SW 1271 (cell line): ENCODE results near the gene PRPF19.

ENCODE experiments used
- DNase-seq, 2 experiments: peaks; one replicate each; lab custom pipeline; 2025; lab: John Stamatoyannopoulos, UW

PRPF19 gene

GRCh38 chr11:60906132-60906972 lies at the start of gene PRPF19:
Gene PRPF19, minus strand, starts transcription at chr11:60906585. Its CDS starts 203 bp downstream, at chr11:60906382.
- peak; percentile 92 to 96 for DNase-seq

DNA sequence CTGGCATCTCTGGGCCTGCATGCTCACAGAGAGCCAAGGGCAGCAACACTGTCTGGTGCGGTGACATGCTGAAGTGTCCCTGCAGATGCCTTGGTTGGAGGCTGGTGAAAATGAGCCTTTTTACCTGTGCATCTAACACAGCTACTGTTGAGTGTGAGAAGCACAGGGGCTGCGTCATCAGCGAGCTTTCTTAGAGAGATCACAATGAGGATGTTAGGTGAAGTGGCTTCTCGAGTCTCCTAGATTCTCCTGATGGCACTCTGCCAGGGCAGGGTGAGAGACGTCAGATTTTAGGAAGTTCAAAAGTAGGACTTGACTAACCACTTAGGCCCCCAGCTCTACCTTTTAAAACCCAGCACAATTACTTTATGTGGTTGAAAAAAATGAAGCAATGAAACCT lies 49.2 kb upstream of the PRPF19 start:
- no peak for DNase-seq

- no peak for DNase-seq
These were observed 48.0 kb upstream of the PRPF19 start for GRCh38 chr11:60954421-60954820.

DNA sequence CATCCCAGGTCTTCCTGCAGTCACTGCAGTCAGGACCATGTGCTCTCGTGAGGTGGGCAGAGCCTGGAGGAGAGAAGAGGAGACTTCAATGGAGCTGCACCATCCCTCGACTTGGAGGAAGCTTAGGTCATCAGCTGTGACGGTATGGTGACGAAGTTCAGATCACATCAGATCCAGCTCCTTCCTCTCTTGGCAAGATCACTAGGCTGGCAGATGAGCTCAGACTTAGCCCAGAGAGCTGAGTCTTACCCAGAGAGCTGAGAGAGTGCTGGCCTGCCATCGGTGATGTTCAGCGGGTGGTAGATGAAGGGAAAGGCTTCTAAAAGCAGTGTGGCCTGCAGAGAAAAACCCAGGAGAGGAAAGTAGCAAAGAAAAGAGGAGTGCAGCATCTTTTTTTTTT lies 47.4 kb upstream of the PRPF19 start:
- DNase-seq = no peak

GRCh38 chr11:60952742-60953170 lies 46.4 kb upstream of the PRPF19 start:
- DNase-seq = no peak

DNA sequence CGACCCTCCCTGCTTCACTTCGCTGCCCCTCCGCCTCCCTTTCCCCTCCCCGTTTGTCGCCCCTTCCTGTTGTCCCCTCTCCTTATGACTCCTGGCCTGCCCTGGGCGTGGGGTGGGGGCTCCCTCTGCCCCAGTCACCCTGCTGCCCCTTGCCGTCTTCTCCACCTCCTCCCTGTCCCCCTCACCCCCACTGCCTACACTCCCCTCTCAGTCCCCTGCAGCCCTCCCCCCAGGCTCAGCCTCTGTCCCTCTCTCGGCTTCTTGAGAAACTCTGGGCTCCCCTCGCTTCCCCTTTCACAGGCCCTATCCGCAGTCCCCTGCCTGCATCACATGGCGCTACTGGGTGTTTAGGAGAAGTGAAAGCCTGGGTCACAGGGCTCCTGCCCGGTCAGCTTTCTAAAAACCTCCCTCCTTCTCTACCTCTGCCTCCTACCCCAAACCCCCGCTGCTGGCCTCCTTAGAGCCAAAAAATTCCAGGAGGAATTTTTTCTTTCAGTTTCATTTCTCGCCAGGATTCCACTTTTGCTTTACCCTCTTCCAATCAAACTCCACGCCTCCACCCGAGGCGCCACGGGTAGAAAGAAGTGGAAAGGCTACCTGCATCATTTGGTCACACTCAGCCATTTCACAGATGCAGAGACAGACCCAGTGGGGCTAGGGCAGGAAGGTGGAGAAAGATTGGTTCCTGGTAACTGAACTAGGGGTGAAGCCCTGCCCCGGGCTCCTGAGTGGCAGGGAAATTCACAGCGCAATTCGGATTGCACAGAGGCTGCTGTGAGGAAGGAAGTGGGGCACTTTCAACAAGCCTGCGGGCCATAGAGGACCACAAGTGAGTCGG lies 45.7 kb upstream of the PRPF19 start, which contains the start of gene SLC15A3:
SLC15A3 (minus strand) TSS at position 273 of the 838 bp plus-strand sequence. CDS start 625 bp downstream, outside the sequence.
- no peak for DNase-seq

DNA sequence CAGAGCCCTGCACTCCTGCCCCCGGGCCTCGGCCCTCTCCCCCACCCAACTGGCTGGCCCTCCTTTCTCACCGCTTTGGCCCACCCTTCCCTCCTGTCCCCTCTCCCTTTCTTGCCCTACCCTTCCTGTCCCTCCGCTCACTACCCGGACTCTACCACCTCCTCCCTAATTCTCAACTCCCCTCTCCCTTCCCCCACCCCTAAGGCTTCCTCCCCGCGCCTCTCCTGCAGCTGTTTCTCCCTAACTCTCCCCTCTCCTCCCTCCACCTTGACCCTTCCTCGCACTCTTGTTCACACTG lies 45.2 kb upstream of the PRPF19 start:
- no peak for DNase-seq

GRCh38 chr11:60950933-60951605 lies 44.7 kb upstream of the PRPF19 start:
- no peak for DNase-seq

GRCh38 chr11:60950024-60950423 lies 43.6 kb upstream of the PRPF19 start:
- no peak for DNase-seq

- DNase-seq = no peak
These were observed 41.9 kb upstream of the PRPF19 start for GRCh38 chr11:60948250-60948649.

DNA sequence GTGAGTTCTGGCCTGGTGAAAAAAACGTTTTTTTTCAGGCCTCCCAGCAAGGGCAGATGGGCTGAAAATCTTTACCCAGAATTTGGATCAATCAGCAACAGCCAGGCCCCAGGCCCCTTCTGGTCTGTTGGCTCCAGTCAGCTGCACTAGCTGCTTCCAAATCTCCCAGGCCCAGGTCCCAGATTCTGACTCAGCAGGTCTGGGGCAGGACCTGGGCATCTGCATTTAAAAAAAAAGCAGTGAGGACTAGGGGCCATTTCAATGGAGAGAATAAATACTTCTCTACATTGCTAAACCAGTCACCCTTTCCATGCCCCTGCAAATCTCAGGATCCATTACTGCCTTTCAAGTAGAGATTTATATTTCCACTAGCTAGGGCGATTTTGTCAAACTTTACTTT lies 41.3 kb upstream of the PRPF19 start:
- DNase-seq = no peak

GRCh38 chr11:60946601-60947264 lies 40.3 kb upstream of the PRPF19 start:
- no peak for DNase-seq

DNA sequence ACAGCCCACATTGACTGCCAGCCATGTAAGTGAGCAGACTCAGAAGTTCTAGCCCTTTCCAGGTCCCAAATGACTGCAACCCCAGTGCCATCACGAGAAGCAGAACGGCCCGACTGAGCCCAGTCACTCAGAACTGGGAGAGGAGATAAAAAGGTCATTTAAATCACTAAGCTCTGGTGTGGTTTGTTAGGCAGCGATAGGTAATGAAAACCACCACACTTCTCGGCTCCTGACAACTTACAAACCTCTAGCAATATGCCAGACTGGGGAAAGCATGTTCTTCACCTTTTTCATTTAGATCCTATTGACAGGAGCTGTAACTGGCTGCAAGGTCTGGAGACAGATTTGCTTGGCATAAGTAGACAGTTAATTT lies 38.9 kb upstream of the PRPF19 start:
- DNase-seq = no peak

DNA sequence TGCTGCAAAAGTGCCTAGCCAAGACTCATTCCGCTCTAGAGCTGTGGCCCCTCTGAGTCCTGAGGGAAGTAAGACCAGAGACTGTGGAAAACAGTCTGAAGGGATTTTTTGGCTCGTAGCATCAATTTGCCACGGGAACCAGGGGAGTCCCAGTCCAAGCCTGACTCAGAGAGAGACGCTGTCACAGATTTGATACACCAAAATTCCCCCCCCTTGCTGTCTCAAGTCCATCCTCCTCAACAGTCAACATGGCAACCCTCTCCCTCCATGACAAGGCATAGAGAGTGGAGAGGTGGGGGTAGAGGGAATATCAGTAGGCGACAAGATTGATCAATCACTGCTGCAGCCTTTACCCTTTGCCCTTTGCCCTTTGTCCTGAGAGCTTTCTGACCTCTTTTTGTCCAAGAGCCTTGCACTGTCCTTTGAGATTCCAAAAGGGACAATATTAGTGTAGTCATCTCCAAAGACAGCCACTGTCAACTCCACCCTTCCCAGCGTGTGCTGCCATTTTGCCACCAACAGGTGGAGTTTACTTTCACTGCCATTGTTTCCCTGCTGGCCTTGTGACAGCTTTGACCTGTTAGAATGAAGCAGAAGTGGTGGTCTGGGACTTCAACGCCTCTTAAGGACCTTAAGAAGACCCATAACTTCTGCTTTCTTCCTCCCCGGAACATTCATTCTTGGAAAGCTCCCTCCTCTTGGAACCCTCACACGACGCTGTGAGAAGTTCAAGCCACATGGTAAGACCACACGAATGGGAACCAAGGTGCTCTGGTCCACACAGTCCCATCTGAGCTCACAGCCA lies 38.3 kb upstream of the PRPF19 start:
- DNase-seq = no peak

DNA sequence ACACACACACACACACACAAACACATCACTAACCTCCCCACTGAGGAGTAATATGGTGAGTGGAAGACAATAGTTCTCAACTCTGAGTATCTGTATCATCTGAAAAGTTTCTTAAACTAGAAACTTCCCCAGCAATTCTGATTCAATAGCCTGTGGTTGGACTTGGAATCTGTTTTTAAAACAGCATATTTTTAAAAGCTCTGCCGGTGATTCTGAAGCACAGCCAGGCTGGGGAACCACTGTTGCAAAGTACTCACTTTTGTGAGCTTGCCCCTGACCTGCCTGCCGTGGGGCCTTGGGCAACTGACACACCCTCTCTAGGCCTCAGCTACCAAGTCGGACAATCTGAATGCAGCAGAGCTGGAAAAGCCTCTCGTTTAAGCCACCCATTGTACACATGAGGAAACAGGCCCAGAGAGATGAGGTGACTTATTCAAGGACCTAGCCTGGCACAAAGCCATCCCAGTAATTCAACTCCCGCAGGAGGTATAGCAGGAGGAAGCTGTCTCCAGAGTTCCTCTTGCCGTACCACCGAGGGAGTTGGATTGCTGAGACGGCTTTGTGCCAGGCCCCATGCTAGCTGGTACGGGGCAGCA lies 36.7 kb upstream of the PRPF19 start:
- no peak for DNase-seq

- no peak for DNase-seq
These were observed 35.8 kb upstream of the PRPF19 start for GRCh38 chr11:60942219-60942618.

- DNase-seq = no peak
These were observed 35.2 kb upstream of the PRPF19 start for GRCh38 chr11:60941371-60942119.

DNA sequence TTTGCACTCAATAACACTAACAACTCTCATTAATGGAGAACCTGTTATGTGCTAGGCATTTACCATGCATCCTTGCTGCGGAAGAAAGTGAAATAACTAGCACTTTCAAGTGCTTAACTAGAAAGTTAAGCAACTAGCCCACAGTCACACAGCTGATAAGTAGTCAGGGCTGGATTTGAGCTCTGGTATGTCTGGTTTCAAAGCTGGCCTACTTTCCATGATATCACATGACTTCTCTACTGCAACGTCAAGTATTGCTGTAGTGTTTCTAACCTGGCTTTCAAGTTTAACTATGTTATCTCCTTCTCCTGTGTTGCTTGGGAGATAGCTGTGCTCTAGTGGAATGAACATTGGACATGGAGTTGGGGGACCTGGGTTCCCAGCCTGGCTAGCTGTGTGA lies 33.5 kb upstream of the PRPF19 start:
- no peak for DNase-seq

DNA sequence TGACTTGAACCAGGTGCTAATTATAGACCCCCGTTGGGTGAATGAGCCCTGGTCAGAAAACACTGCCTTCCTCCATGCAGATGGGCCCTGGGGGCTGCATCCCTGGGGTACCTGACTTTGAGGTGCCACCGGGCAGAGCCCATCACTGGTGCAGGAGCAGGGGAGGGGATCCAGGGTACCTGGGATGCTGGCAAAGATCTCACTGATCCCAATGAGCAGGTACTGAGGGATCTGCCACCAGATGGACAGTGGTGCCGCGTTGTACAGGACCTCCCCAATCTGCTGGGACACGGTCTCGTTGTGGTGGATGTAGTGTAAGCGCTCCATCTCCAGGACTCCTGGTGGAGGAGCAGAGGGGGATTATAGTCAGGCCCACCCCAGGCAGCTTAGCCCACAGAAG lies 32.9 kb upstream of the PRPF19 start:
- no peak for DNase-seq

DNA sequence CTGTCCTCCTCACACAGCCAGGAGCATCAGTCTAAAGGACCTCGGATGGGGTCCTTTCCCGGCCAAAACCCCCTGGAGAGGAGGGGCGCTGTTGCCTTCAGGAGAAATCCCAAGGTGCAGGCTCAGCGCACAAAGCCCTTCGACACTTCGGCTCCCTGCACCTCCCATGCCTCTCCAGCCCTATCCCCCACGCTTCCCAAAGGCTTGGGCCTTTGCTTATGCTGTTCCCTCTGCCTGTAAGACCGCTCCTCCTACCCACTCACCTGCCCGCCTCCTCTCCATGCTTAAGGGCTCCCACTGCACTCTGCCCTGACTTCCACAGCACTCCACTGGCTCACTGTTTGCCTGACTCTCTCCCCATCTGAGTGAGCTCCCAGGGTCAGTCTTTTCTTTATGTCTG lies 32.1 kb upstream of the PRPF19 start:
- no peak for DNase-seq
